SHP77 treated with DMSO at 0.1 percent for 48 hours (cell line): ENCODE results near the gene YES1.
"Not testable (repeated sequence)": the region's sequence is repeated elsewhere in the genome, so short reads cannot be mapped to it uniquely, and the experiment has no call there.

Experiments
- DNase-seq: peaks from one replicate; lab custom pipeline; 2025; lab: John Stamatoyannopoulos, UW

The YES1 gene

GRCh38 chr18:683531-683930 is 128.5 kb downstream of the YES1 start:
- no peak for DNase-seq

- no peak for DNase-seq
These were observed 129.2 kb downstream of the YES1 start for GRCh38 chr18:682833-683232.

- not testable (repeated sequence) for DNase-seq
These were observed 129.6 kb downstream of the YES1 start for GRCh38 chr18:682416-682815.

- DNase-seq: no peak
These were observed 130.1 kb downstream of the YES1 start for GRCh38 chr18:681985-682384.

GRCh38 chr18:680392-680791 is 131.7 kb downstream of the YES1 start:
- no peak for DNase-seq

GRCh38 chr18:679516-679915 is 132.5 kb downstream of the YES1 start:
- DNase-seq: no peak

GRCh38 chr18:678482-679182 is 133.4 kb downstream of the YES1 start:
- no peak for DNase-seq

GRCh38 chr18:677951-678381 is 134.1 kb downstream of the YES1 start:
- no peak for DNase-seq

GRCh38 chr18:677145-677544 is 134.9 kb downstream of the YES1 start:
- DNase-seq: no peak

- no peak for DNase-seq
These were observed 135.3 kb downstream of the YES1 start for GRCh38 chr18:676736-677135.

- DNase-seq: no peak
These were observed 136.0 kb downstream of the YES1 start for GRCh38 chr18:676069-676468.

GRCh38 chr18:675307-675706 is 136.7 kb downstream of the YES1 start:
- no peak for DNase-seq

GRCh38 chr18:673769-674168 is 138.3 kb downstream of the YES1 start:
- DNase-seq: no peak

- no peak for DNase-seq
These were observed 138.7 kb downstream of the YES1 start for GRCh38 chr18:673317-673716.
